Activated effector memory CD4-positive, alpha-beta T cell treated with Interleukin-2 at 50 U/mL for 16 hours (primary cell): ENCODE data around the gene FOXI1.
"Not testable (repeated sequence)": the region's sequence is repeated elsewhere in the genome, so short reads cannot be mapped to it uniquely, and the experiment has no call there.

ENCODE experiments used
- DNase-seq: peaks from one replicate; pipeline ENCODE4 v3.0.0-alpha.2; 2020

Gene FOXI1

DNA sequence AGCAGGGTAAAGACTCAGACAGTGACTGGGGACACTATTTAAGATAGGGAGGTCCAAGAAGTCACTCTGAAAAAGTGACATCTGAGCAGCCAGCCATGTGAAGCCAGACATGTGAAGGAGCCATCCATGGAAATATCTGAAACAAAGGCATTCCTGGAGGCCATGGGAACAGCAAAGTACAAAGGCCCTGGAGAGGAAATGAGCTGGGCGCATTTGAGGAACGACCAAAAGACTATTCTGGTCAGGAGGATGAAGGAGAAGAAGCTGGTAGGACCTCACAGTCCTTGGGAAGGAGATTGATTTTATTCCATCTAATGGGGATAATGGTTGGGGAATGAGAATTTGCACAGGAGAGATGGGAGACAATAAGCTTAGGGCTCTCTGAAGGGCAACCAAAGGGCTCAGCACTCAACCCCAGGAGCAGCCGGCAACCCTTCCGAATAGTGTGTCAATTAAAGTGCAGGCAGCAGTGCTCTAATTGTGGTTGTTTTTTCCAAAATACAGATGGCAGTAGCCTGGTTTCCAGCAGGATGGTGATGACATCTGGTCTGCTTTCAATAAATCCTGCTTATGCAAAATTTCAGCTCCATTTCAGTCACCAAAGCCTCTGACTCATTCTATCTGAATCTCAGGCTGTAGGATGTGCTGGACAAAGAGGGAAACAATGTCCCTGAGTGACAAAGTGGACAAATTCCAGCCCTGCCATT is 26.7 kb downstream of the FOXI1 start:
- no peak for DNase-seq

DNA sequence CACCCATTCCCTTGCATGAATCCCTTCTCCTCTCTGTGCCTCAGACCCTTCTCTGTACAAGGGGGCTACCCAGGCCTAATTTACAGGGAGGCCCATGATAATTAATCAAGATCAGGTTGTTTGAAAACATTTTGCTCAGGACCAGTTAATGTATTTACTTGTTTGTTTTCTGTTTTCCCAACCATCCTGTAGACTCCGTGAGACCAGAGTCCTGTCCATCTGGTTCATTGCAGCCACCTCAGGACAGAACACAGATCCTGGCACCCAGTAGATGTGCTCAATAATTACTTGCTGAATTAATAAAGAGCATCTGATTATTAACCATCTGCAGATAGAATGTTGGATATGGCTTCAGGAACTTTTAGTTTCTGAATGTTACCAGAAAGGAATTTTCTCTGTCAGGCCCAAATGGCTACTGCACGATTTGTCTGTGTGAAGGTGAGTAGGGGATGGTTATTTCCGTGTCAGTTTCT is 27.3 kb downstream of the FOXI1 start:
- DNase-seq = no peak

DNA sequence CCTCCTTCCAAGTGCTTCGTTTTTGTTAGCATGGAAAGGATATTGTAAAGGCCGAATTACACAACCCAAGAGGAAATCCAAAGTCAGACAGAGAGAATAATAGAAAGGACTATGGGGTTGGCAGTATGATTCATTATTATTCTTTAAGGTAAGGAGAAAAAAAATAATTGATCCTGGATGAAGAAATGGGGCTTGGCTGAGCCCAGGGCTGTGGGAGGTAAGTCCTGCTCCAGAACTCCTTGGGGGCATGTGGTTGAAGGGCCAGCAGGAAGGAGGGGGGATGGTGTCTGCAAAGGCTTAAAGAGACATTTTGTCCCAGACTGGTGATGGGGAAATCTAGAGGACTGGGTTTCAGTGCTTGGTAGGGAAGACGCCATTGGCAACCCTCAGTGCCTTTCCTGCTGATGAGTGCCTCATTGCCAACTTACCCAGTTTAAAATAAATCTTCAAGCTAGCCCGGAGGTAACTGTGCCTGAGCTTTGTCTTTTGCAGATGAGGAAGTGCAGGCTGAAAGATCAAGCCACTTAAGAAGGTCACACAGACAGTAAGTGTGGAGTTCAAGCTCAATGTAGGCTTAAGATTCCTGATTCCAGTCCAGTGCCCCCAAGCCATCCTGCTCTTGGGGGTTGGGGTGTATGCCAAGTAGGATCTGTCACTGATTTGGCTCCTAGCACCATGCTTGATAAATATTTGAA is 30.2 kb downstream of the FOXI1 start:
- DNase-seq = no peak

DNA sequence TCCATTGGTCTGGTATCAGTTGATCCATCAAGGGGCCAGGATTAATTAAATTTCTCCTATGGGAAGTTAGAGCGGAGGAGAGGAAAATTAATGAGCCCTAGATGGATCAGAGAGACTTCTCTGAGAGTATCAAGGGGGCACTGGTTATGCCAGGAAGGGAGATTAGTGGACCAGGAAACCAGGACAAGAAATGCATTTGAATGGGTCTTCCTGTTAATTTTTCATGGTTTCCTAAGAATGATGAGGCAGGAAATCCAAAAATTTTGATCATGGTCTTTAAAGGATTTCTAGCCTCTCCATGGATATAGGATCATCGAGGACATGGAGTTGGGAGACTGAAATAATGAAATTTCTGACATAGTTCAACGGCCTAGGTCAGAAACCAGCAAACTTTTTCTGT is 30.8 kb downstream of the FOXI1 start:
- DNase-seq = no peak

- DNase-seq = no peak
Observed at GRCh38 chr5:170137694-170138214, 32.1 kb downstream of the FOXI1 start.

- no peak for DNase-seq
Observed at GRCh38 chr5:170138273-170138672, 32.6 kb downstream of the FOXI1 start.

DNA sequence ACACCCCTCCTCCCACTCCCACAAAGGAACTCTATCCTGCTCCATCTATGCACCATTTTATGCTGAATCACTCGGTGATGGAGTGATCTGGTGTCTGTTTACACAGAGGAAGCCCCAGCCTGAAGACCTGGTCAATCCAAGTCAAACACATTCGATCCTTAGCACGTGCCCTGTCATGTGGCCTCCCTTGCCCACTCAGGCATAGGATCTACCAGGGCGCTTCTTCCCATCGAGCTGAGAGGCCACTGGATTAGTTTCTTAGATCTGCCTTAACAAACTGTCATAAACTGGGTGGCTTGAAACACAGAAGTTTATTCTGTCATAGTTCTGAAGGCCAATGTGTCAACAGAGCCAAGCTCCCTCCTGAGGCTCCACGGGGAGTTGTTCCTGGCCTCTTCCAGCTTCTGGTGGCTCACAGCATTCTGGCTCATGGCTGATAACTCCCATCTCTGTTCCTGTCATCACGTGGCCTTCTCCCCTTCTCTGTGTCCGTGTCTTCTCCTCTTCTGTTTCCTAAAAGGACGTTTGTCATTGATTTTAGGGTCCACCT is 34.2 kb downstream of the FOXI1 start:
- DNase-seq = no peak

DNA sequence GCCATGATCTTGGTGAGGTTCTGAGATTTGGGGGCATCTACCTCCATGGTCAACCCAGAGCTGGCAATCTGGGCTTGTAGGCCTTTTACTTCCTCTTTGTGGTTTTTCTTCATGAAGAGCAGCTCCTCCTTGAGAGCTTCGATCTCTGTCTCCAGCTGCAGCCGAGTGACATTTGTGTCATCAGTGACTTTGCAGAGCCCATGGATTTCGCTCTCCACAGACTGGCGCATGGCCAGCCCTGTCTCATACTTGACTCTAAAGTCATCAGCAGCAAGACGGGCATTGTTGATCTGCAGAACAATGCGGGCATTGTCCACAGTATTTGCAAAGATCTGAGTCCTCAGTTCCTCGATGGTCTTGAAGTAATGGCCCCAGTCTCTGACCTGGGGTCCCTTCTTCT is 35.5 kb downstream of the FOXI1 start:
- not testable (repeated sequence) for DNase-seq

DNA sequence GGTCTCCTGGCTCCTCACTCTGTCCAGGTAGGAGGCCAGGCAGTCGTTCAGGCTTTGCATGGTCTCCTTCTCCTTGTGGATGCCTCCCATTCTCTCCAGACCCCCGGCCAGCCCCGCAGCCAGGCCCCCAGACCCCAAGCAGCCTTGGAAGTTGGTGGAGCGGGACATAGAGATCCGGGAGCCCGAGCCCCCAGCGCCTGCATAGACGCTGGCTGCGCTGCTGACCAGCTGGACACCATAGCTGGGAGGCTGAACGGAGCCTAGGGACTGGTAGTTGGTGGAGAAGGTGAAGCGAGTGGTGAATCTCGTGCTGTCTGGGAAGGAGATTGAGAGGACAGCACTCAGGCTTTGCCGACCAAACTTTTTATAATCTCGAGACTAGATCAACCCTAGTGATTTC is 35.9 kb downstream of the FOXI1 start:
- no peak for DNase-seq

- no peak for DNase-seq
Observed at GRCh38 chr5:170142196-170142595, 36.5 kb downstream of the FOXI1 start.

DNA sequence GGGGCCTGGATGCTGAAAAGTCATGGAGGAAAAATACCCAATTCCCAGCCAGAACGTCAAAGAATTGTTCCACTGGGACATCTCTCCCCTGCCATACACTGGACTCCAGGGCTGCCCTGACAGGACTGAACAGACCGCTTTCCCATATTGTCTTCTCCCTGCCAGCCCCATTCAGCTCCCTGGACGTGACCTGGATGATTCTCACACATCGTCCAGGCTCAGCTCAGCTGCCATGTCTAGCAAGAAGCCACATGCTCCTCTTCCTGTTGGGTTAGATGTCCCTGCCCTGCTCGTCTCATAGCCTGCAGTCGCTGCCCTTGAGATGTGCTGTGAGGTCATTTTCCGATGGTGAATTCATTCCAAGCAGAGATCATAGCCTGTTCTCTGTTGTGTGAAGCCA is 37.4 kb downstream of the FOXI1 start:
- DNase-seq = no peak

- no peak for DNase-seq
Observed at GRCh38 chr5:170143710-170144109, 38.0 kb downstream of the FOXI1 start.

- DNase-seq = no peak
Observed at GRCh38 chr5:170144286-170145023, 38.8 kb downstream of the FOXI1 start.

DNA sequence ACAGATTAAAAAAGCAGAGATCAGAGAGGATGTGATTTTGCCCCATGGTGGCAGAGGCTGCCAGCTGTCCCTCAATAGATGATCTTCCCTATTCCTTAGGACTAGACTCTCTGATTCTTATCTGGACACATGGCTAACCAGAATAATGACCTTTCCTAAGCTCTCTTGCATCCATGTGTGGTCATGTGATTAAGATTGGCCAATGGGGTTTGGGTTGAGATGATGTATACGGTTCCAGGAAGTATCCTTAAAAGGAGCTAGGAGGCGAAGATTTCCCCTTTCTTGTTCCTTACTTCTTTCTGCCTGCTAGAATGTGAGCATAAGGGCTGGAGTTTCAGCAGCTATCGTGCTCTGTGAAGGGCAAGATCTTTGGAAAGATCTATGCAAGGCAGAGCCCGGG is 39.8 kb downstream of the FOXI1 start:
- DNase-seq = no peak

- DNase-seq = no peak
Observed at GRCh38 chr5:170147051-170147752, 41.5 kb downstream of the FOXI1 start.

GRCh38 chr5:170147753-170148264 is 42.1 kb downstream of the FOXI1 start:
- DNase-seq = no peak

DNA sequence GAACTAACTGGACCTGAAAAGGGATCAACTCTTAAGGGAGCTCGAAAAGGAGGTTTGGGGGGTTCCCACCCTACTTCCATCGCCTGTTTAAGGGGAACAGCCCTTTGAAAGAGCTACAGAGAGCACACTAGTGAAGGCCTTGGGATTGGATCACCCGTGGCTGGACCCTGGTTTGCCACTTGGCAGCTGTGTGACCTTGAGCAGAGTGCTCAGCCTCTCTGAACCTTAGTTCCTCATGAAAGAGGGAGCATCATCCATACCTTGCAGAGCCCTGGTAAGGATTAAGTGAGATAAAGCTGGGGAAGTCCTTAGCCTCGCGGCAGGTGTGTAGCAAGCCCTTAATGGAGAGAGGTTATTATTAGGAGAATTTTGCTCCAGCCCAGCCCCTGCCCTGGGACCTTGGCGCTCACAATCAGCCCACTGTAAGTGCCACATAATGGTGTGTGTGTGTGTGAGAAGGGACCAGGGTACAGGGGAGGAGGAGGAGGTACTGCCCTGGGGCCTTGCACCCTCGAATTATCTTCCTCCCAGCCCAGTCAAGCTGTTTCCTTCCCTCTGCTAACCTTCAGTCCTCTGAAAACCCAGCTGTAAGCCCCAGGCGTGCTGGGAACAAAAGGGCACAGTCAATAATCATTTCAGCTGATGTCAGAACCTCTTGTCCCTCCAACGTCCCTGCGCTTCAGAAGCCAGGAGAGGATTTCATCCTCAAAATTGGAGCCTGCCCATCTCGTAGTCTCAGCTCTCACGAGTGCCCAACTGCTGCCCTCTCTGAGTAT is 42.9 kb downstream of the FOXI1 start:
- DNase-seq = no peak

DNA sequence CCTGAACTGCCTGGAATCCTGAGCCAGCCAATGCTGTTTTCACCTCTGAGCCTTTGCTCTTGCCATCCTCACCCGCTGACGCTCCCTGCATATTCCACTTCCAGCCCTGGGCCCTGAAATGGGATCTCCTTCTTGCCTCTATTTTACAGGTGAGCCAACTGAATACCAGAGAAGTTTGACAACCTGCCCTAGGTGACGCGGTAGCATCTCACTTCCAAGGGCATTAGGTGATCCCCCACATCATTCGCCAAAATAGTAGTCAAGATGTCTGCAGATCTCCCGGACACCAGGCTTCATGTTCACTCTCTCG is 43.5 kb downstream of the FOXI1 start:
- DNase-seq = no peak

DNA sequence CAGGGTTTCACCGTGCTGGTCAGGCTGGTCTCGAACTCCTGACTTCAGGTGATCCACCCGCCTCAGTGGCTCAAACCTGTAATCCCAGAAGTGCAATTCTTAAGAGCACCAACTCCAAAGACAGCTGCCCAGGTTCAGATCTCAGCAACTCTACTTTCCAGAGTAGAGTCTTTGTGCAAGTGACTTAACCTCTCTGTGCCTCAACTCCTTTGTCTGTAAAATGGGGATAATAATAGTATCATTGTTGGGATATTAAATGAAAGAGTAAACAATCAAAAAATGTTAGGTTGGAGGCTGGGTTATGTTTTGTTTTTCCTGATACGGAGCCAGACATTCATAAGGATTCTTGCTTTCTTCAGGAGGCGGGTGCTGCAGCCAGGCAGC is 45.0 kb downstream of the FOXI1 start:
- DNase-seq = no peak

- no peak for DNase-seq
Observed at GRCh38 chr5:170151097-170151831, 45.6 kb downstream of the FOXI1 start.

GRCh38 chr5:170152767-170153166 is 47.1 kb downstream of the FOXI1 start:
- DNase-seq = no peak
